Parathyroid adenoma (tissue), 2 donors: ENCODE results near the gene SENP1.
"Not testable (repeated sequence)": the region's sequence is repeated elsewhere in the genome, so short reads cannot be mapped to it uniquely, and the experiment has no call there.

Experiments
- H2AFZ ChIP-seq: fragments of 300-600 bp; sonication (generic); one replicate; pipeline ENCODE4 v1.7.0; 2017; ENCODE audit warnings: antibody characterized with exemption, mild to moderate bottlenecking
- H3K27ac ChIP-seq: fragments of 300-600 bp; sonication (generic); one replicate; pipeline ENCODE4 v1.7.0; 2017
- H3K27me3 ChIP-seq: fragments of 300-600 bp; sonication (generic); one replicate; pipeline ENCODE4 v1.7.0; 2017; ENCODE audit warnings: low read length; ENCODE audit not compliant: control insufficient read depth, insufficient read depth
- H3K36me3 ChIP-seq: fragments of 300-600 bp; sonication (generic); one replicate; pipeline ENCODE4 v1.7.0; 2017; ENCODE audit warnings: low read length; ENCODE audit not compliant: control insufficient read depth, insufficient read depth
- H3K4me1 ChIP-seq: fragments of 300-600 bp; sonication (generic); one replicate; pipeline ENCODE4 v1.7.0; 2017; ENCODE audit warnings: control low read depth
- H3K4me2 ChIP-seq: fragments of 300-600 bp; sonication (generic); one replicate; pipeline ENCODE4 v1.7.0; 2017; ENCODE audit warnings: low read length
- H3K4me3 ChIP-seq: fragments of 300-600 bp; sonication (generic); one replicate; pipeline ENCODE4 v1.7.0; 2017; ENCODE audit warnings: low read depth, low read length
- H3K79me2 ChIP-seq: fragments of 300-600 bp; sonication (generic); one replicate; pipeline ENCODE4 v1.7.0; 2017; ENCODE audit warnings: control low read depth
- H3K9ac ChIP-seq: fragments of 300-600 bp; sonication (generic); one replicate; pipeline ENCODE4 v1.7.0; 2017; ENCODE audit warnings: mild to moderate bottlenecking
- H3K9me3 ChIP-seq: fragments of 300-600 bp; sonication (generic); one replicate; pipeline ENCODE4 v1.7.0; 2017; ENCODE audit warnings: low read length; ENCODE audit not compliant: control insufficient read depth
- CTCF ChIP-seq: fragments of 300-600 bp; sonication (generic); IDR thresholded peaks from one replicate; pipeline ENCODE4 v1.7.0; 2017; ENCODE audit warnings: antibody characterized with exemption, mild to moderate bottlenecking
- donor health status: primary hyperparathyroidism.

The SENP1 gene

GRCh38 chr12:48128800-48129199 is 22.9 kb upstream of the SENP1 start:
- Histone ChIP-seq H3K79me2 (no peaks in the 10 kb centered on the region), H3K36me3 (no peaks in the 10 kb centered on the region), H3K4me3 (no peak overlapping the region), H3K27me3 (no peaks in the 10 kb centered on the region), H3K4me2 (no peak overlapping the region), H3K4me1 (no peaks in the 10 kb centered on the region), H3K27ac (no peak overlapping the region), H3K9ac (no peak overlapping the region), H2AFZ (no peak overlapping the region), H3K9me3 (no peaks in the 10 kb centered on the region)
- no peak for TF ChIP-seq CTCF

- H3K27ac ChIP-seq = no peak overlapping the region
- no peak overlapping the region for H3K4me2 ChIP-seq
- no peak overlapping the region for H3K4me3 ChIP-seq
- TF ChIP-seq CTCF = no peak
- no peaks in the 10 kb centered on the region for H3K9me3 ChIP-seq
- H2AFZ ChIP-seq = no peak overlapping the region
- no peaks in the 10 kb centered on the region for H3K4me1 ChIP-seq
- no peaks in the 10 kb centered on the region for H3K79me2 ChIP-seq
- no peak overlapping the region for H3K9ac ChIP-seq
- no peaks in the 10 kb centered on the region for H3K36me3 ChIP-seq
- H3K27me3 ChIP-seq = no peaks in the 10 kb centered on the region
Measured at GRCh38 chr12:48126953-48127630, 21.2 kb upstream of the SENP1 start.

GRCh38 chr12:48125985-48126384 is 20.1 kb upstream of the SENP1 start:
- Histone ChIP-seq H3K9me3 (no peaks in the 10 kb centered on the region), H3K27me3 (no peaks in the 10 kb centered on the region), H3K4me2 (no peak overlapping the region), H3K36me3 (no peaks in the 10 kb centered on the region), H3K9ac (no peak overlapping the region), H3K4me1 (no peaks in the 10 kb centered on the region), H2AFZ (no peak overlapping the region), H3K4me3 (no peak overlapping the region), H3K79me2 (no peaks in the 10 kb centered on the region), H3K27ac (no peak overlapping the region)
- no peak for TF ChIP-seq CTCF

- not testable (repeated sequence) for H3K9ac ChIP-seq, H3K79me2 ChIP-seq, H3K9me3 ChIP-seq, H3K4me2 ChIP-seq, H3K36me3 ChIP-seq, H3K27me3 ChIP-seq, H3K4me1 ChIP-seq, H3K4me3 ChIP-seq, H3K27ac ChIP-seq, H2AFZ ChIP-seq
Measured at GRCh38 chr12:48125542-48125941, 19.7 kb upstream of the SENP1 start.

- no peaks in the 10 kb centered on the region for H3K36me3 ChIP-seq
- H3K9ac ChIP-seq = no peak overlapping the region
- H3K4me3 ChIP-seq = no peak overlapping the region
Measured at GRCh38 chr12:48123169-48123568, 17.3 kb upstream of the SENP1 start.

More at GRCh38 chr12:48123169-48123568, 17.3 kb upstream of the SENP1 start:
- Histone ChIP-seq H3K4me2 (no peak overlapping the region), H3K27me3 (no peaks in the 10 kb centered on the region), H3K4me1 (peaks cover 5% of the 10 kb centered on the region), H3K27ac (no peak overlapping the region), H2AFZ (no peak overlapping the region), H3K9me3 (no peaks in the 10 kb centered on the region), H3K79me2 (peaks cover 5% of the 10 kb centered on the region)
- no peak for TF ChIP-seq CTCF
